K562 (cell line): ENCODE measurements around the gene UROD. TPM values are rescaled to one million over a fixed set of nuclear protein-coding genes. Genes with fewer than 3 reads are reported as not detected.

Experiments
- BMI1 ChIP-seq: fragments of 150-350 bp; IDR thresholded peaks from 2 replicates; pipeline ENCODE4 v1.6.1; 2014; ENCODE audit warnings: low read length
- CBX5 ChIP-seq: IDR thresholded peaks from 2 replicates; pipeline ENCODE4 v1.6.1; 2014; ENCODE audit warnings: low read depth, borderline replicate concordance
- CCAR2 ChIP-seq: fragments of 200-400 bp; formaldehyde crosslinking; IDR thresholded peaks from 2 replicates; pipeline ENCODE4 v1.6.1; 2017; ENCODE audit warnings: mild to moderate bottlenecking, low read depth, low read length
- EZH2 ChIP-seq: IDR thresholded peaks from 2 replicates; pipeline ENCODE4 v1.6.1; 2012; ENCODE audit warnings: low read depth, mild to moderate bottlenecking, inconsistent platforms, low read length, borderline replicate concordance
- MYC ChIP-seq, 2 experiments: fragments of 250-450 bp in 1 of 2; sonication (Bioruptor Pico) in 1 of 2; IDR thresholded peaks; 2 replicates each; pipeline versions ENCODE4 v1.5.1 to v1.6.1; 2012 to 2021; ENCODE audit warnings: low read depth in 2 of 2, borderline replicate concordance in 1 of 2, improper control_type of control experiment in 1 of 2, low read length in 1 of 2, mild to moderate bottlenecking in 1 of 2, moderate library complexity in 1 of 2
- NCOA6 ChIP-seq: fragments of 450-650 bp; IDR thresholded peaks from 2 replicates; pipeline ENCODE4 v1.6.1; 2017; ENCODE audit warnings: mild to moderate bottlenecking
- NFYB ChIP-seq: IDR thresholded peaks from 2 replicates; pipeline ENCODE4 v1.6.1; 2011; ENCODE audit warnings: mild to moderate bottlenecking, moderate library complexity; ENCODE audit not compliant: insufficient read length; ENCODE audit errors: extremely low read depth
- POLR2A ChIP-seq: fragments of 450-650 bp; conservative IDR thresholded peaks from 2 replicates; pipeline ENCODE4 v1.6.1; 2016
- SREBF2 ChIP-seq: sonication (generic); formaldehyde crosslinking; IDR thresholded peaks from 2 replicates; pipeline ENCODE4 v1.4.0; 2020; ENCODE audit warnings: mild to moderate bottlenecking, missing genetic modification reagents
- ZFP1 ChIP-seq: fragments of 450-650 bp; formaldehyde crosslinking; IDR thresholded peaks from 2 replicates; pipeline ENCODE4 v1.4.0; 2020; ENCODE audit warnings: mild to moderate bottlenecking, mixed read lengths
- ZNF239 ChIP-seq: fragments of 250-450 bp; sonication (Bioruptor Pico); IDR thresholded peaks from 2 replicates; pipeline ENCODE4 v1.4.0; 2020; ENCODE audit warnings: mild to moderate bottlenecking
- polyA plus RNA-seq, 8 experiments: library from polyadenylated mRNA; depleted of rRNA in 4 of 8; stranded (reverse) in 5 of 8; unstranded in 3 of 8; fragments of >200 nt; fragmentation: Nextera tagmentation in 2 of 8; fragmentation: Illumina TruSeq in 1 of 8; extraction: Ambion mirVana in 2 of 8; extraction: Trizol in 1 of 8; gene quantifications; 2 replicates each; pipeline versions ENCODE4 v1.2.1 to v1.2.3, GENCODE V29; 2011 to 2014; ENCODE audit warnings: inconsistent platforms in 1 of 8, missing spikeins in 1 of 8
- total RNA-seq, 7 experiments: library from RNA; depleted of rRNA in 6 of 7; stranded (reverse); fragments of >200 nt in 6 of 7; fragmentation: Illumina TruSeq in 2 of 7; extraction: Trizol in 2 of 7; gene quantifications; 2 replicates each; pipeline versions ENCODE4 v1.2.1 to v1.2.3, GENCODE V29; 2011 to 2021; ENCODE audit warnings: low replicate concordance in 1 of 7
- TF ChIP-seq, protein P1 (sequence below): fragments of 200-600 bp; sonication (generic); IDR thresholded peaks from one replicate; pipeline ENCODE4 v1.6.1; 2012; ENCODE audit warnings: mild to moderate bottlenecking, low read depth, low read length, inconsistent platforms
- TF ChIP-seq, protein P2 (sequence below): fragments of 450-650 bp; formaldehyde crosslinking; IDR thresholded peaks from 2 replicates; pipeline ENCODE4 v1.4.0; 2020; ENCODE audit warnings: mild to moderate bottlenecking
- TF ChIP-seq, protein P3 (sequence below): fragments of 450-650 bp; IDR thresholded peaks from 2 replicates; pipeline ENCODE4 v1.6.1; 2017; ENCODE audit warnings: mild to moderate bottlenecking, moderate library complexity

Gene UROD
- total and polyA plus RNA-seq, 9 of the 15 experiments (the other 6 are each of a cell fraction or from before 2014, with no cell fraction given) = 533 to 2,933 (median 1,100) TPM

DNA sequence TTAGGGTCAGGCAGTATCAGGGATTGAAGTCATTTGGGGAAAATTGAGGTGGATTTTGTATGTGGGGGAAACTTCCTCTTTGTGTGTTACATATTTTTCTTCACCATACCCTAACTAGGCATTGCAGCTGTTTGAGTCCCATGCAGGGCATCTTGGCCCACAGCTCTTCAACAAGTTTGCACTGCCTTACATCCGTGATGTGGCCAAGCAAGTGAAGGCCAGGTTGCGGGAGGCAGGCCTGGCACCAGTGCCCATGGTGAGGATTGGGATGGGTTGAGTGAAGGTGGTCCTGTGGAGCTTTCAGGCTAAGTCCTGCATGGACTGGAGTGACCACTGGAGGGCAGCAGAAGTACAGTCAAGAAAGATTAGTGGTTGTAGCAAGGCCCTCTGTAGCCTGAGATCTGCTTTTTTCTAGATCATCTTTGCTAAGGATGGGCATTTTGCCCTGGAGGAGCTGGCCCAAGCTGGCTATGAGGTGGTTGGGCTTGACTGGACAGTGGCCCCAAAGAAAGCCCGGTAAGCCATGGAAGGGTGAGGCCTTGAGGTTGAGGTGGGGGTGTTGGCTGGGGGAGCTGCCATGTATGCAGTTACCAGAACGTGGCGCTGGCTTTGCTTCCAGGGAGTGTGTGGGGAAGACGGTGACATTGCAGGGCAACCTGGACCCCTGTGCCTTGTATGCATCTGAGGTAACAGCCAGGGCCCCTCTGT, 2.4 kb downstream of the UROD start (continued):
- TF ChIP-seq, protein P1, sequence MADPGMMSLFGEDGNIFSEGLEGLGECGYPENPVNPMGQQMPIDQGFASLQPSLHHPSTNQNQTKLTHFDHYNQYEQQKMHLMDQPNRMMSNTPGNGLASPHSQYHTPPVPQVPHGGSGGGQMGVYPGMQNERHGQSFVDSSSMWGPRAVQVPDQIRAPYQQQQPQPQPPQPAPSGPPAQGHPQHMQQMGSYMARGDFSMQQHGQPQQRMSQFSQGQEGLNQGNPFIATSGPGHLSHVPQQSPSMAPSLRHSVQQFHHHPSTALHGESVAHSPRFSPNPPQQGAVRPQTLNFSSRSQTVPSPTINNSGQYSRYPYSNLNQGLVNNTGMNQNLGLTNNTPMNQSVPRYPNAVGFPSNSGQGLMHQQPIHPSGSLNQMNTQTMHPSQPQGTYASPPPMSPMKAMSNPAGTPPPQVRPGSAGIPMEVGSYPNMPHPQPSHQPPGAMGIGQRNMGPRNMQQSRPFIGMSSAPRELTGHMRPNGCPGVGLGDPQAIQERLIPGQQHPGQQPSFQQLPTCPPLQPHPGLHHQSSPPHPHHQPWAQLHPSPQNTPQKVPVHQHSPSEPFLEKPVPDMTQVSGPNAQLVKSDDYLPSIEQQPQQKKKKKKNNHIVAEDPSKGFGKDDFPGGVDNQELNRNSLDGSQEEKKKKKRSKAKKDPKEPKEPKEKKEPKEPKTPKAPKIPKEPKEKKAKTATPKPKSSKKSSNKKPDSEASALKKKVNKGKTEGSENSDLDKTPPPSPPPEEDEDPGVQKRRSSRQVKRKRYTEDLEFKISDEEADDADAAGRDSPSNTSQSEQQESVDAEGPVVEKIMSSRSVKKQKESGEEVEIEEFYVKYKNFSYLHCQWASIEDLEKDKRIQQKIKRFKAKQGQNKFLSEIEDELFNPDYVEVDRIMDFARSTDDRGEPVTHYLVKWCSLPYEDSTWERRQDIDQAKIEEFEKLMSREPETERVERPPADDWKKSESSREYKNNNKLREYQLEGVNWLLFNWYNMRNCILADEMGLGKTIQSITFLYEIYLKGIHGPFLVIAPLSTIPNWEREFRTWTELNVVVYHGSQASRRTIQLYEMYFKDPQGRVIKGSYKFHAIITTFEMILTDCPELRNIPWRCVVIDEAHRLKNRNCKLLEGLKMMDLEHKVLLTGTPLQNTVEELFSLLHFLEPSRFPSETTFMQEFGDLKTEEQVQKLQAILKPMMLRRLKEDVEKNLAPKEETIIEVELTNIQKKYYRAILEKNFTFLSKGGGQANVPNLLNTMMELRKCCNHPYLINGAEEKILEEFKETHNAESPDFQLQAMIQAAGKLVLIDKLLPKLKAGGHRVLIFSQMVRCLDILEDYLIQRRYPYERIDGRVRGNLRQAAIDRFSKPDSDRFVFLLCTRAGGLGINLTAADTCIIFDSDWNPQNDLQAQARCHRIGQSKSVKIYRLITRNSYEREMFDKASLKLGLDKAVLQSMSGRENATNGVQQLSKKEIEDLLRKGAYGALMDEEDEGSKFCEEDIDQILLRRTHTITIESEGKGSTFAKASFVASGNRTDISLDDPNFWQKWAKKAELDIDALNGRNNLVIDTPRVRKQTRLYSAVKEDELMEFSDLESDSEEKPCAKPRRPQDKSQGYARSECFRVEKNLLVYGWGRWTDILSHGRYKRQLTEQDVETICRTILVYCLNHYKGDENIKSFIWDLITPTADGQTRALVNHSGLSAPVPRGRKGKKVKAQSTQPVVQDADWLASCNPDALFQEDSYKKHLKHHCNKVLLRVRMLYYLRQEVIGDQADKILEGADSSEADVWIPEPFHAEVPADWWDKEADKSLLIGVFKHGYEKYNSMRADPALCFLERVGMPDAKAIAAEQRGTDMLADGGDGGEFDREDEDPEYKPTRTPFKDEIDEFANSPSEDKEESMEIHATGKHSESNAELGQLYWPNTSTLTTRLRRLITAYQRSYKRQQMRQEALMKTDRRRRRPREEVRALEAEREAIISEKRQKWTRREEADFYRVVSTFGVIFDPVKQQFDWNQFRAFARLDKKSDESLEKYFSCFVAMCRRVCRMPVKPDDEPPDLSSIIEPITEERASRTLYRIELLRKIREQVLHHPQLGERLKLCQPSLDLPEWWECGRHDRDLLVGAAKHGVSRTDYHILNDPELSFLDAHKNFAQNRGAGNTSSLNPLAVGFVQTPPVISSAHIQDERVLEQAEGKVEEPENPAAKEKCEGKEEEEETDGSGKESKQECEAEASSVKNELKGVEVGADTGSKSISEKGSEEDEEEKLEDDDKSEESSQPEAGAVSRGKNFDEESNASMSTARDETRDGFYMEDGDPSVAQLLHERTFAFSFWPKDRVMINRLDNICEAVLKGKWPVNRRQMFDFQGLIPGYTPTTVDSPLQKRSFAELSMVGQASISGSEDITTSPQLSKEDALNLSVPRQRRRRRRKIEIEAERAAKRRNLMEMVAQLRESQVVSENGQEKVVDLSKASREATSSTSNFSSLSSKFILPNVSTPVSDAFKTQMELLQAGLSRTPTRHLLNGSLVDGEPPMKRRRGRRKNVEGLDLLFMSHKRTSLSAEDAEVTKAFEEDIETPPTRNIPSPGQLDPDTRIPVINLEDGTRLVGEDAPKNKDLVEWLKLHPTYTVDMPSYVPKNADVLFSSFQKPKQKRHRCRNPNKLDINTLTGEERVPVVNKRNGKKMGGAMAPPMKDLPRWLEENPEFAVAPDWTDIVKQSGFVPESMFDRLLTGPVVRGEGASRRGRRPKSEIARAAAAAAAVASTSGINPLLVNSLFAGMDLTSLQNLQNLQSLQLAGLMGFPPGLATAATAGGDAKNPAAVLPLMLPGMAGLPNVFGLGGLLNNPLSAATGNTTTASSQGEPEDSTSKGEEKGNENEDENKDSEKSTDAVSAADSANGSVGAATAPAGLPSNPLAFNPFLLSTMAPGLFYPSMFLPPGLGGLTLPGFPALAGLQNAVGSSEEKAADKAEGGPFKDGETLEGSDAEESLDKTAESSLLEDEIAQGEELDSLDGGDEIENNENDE = no peak
- TF ChIP-seq EZH2 = no peak
- TF ChIP-seq NFYB = no peak
- no peak for TF ChIP-seq NCOA6
- no peak for TF ChIP-seq BMI1
- TF ChIP-seq, protein P2, sequence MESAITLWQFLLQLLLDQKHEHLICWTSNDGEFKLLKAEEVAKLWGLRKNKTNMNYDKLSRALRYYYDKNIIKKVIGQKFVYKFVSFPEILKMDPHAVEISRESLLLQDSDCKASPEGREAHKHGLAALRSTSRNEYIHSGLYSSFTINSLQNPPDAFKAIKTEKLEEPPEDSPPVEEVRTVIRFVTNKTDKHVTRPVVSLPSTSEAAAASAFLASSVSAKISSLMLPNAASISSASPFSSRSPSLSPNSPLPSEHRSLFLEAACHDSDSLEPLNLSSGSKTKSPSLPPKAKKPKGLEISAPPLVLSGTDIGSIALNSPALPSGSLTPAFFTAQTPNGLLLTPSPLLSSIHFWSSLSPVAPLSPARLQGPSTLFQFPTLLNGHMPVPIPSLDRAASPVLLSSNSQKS (CRISPR knock-in tag) = no peak
- TF ChIP-seq MYC (IDR thresholded peaks at IDR 0.05; ENCODE audit: low read depth, low read length) = 0 out of 2 replicates have a peak, but pooled peaks have one; percentile 8
- TF ChIP-seq MYC (CRISPR knock-in tag; IDR thresholded peaks at IDR 0.05; ENCODE audit: borderline replicate concordance, low read depth) = no peak
- no peak; the same call in 1 of the 2 replicates for TF ChIP-seq POLR2A
- TF ChIP-seq, protein P3, sequence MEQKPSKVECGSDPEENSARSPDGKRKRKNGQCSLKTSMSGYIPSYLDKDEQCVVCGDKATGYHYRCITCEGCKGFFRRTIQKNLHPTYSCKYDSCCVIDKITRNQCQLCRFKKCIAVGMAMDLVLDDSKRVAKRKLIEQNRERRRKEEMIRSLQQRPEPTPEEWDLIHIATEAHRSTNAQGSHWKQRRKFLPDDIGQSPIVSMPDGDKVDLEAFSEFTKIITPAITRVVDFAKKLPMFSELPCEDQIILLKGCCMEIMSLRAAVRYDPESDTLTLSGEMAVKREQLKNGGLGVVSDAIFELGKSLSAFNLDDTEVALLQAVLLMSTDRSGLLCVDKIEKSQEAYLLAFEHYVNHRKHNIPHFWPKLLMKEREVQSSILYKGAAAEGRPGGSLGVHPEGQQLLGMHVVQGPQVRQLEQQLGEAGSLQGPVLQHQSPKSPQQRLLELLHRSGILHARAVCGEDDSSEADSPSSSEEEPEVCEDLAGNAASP = no peak
- TF ChIP-seq ZFP1 (CRISPR knock-in tag) = no peak
- no peak for TF ChIP-seq SREBF2 (CRISPR knock-in tag)
- no peak for TF ChIP-seq ZNF239
- TF ChIP-seq CCAR2 = no peak
- no peak for TF ChIP-seq CBX5
